T-helper 9 cell (primary cell): ENCODE measurements around the gene NCEH1.
"Not testable (repeated sequence)": the region's sequence is repeated elsewhere in the genome, so short reads cannot be mapped to it uniquely, and the experiment has no call there.

Experiments
- DNase-seq: peaks from one replicate; pipeline ENCODE4 v3.0.0-alpha.2; 2020

NCEH1 gene

GRCh38 chr3:172609750-172610149 lies 101.1 kb downstream of the NCEH1 start:
- DNase-seq, result no peak

GRCh38 chr3:172608575-172608974 lies 102.3 kb downstream of the NCEH1 start:
- no peak for DNase-seq

GRCh38 chr3:172607305-172608121 lies 103.4 kb downstream of the NCEH1 start:
- no peak for DNase-seq

- DNase-seq, result no peak
Observed at GRCh38 chr3:172606021-172606420, 104.8 kb downstream of the NCEH1 start.

GRCh38 chr3:172604895-172605646 lies 105.8 kb downstream of the NCEH1 start:
- DNase-seq, result no peak

DNA sequence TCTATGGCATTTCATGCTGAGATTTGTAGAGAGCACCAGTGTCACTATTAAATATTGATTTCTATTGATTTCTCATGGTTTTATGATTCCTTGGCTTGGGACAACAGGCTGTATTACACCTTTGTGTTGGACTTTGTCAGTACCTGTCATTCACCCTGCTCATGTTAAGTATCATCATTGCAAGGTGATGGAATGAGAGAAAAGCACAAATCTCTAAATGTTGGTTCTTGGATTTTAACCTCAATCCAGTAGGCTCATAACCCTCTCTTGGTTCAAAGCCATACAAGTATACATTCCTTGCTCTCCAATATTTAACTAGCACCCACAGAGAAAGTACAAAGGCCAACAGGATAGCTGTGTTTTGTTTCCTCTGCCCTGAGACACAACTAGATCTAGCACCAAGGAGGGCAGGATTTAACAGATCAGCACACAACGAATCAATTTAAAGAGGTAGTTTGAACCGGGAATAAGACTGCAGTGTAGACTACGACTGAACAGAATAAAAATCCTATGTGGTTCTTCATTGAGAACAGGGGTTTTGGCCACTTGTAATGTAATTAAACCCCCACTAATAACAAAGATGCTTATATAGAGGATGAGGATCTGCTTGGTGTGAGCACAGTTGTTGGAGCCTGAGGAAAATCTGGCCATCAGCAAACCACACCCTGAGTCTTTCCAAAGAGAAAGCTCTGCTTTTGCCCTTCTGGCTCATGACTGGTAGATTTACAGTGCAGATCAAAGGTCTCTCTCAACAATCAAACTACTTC lies 109.6 kb downstream of the NCEH1 start:
- DNase-seq, result no peak

DNA sequence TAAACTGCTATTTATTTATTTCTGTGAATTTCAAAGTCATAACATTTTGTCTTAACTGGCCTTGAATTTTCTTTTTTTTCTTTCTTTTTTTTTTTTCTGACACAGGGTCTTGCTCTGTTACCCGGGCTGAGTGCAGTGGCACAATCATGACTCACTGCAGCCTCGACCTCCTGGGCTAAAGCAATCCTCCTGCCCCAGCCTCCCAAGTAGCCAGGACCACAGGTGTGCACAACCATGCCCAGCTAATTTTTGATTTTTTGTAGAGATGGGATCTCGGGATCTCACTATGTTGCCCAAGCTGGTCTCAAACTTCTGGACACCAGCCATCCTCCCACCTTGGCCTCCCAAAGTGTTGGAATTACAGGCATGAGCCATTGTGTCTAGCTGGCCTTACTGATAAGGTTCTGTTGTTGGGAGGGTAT lies 110.2 kb downstream of the NCEH1 start:
- DNase-seq, result no peak

DNA sequence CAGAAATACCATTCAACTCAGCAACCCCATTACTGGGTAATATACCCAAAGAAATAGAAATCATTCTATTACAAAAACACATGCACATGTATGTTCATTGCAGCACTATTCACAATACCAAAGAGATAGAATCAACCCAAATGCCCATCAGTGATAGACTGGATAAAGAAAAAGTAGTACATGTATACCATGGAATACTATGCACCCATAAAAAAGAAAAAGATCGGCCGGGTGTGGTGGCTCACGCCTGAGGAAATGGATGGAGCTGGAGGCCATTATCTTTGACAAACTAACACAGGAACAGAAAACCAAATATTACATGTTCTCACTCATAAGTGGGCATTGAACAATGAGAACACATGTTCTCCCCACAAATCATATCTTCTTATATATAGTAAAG lies 112.0 kb downstream of the NCEH1 start:
- no peak for DNase-seq

GRCh38 chr3:172596394-172596706 lies 114.5 kb downstream of the NCEH1 start:
- no peak for DNase-seq

- DNase-seq, result no peak
Observed at GRCh38 chr3:172595664-172596393, 115.0 kb downstream of the NCEH1 start.

DNA sequence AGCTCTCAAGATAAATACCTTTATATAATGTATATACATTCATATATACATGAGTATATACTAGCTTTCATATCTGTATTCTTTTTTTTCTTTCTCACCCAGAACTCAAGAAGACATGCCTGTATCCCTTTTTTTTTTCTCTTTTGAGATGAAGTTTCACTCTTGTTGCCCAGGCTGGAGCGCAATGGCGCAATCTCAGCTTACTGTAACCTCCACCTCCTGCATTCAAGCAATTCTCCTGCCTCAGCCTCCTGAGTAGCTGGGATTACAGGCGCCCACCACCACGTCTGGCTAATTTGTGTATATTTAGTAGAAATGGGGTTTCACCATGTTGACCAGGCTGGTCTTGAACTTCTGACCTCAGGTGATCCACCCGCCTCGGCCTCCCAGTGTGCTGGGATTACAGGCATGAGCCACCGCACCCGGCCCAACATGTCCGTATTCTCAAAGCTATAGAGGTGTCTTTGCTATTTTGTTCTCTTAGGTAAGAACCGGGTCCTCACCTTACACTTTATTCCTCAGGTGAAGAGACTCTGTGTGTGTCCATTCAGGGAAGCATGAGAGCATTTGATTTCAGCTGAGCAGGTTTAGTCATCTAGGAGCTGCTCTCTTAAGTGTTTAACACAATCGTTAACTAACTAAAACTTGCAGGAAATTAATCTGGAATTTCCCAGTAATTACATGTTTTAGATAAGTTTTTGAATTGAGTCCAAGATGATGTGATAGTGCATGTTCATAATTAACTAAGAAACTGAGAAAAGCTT lies 115.8 kb downstream of the NCEH1 start:
- DNase-seq, result not testable (repeated sequence)

- no peak for DNase-seq
Observed at GRCh38 chr3:172592898-172593669, 117.8 kb downstream of the NCEH1 start.

GRCh38 chr3:172591876-172592771 lies 118.7 kb downstream of the NCEH1 start:
- peak; percentile 62 for DNase-seq

DNA sequence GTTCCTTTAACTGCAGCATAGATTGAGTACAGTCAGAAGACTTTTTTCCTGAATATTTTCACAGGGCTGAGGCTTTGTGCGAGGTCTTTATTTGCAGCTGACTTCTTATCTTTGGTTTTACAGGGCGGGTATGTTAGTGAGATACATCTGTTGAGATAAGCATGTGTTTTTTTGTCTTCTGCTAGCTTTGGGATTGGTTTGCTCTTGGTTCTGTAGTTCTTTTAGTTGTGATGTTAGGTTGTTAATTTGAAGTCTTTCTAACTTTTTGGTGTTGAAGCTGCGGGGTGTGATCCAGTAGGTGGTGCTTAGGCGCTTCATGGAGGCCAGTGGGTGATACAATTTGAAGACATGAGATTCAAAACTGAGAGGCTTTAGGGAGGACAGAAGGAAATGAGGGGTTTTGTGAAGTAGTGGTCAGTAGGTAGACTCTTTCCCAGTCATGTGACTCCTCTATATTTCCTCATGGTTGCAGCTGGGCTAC lies 119.7 kb downstream of the NCEH1 start:
- no peak for DNase-seq

GRCh38 chr3:172586436-172586835 lies 124.4 kb downstream of the NCEH1 start:
- no peak for DNase-seq

DNA sequence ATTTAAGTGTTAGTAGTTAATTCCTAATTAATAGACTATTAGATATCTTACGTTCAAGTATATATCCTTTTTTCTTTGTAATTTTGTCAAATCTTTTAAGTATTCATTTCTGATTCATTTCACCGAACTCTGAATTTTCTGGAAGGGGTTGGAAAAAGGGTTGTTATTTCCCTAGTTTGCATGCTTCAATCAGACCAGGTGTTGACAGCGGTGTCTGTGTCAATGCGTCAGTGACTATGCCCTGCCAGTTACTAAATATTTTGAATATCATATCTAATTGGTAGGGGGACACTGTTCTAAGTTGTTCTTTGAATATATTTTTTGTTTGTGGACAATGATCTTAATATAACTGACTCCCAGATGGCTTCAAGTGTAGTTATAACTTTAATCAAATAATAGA lies 124.9 kb downstream of the NCEH1 start:
- no peak for DNase-seq

GRCh38 chr3:172582712-172583111 lies 128.2 kb downstream of the NCEH1 start:
- DNase-seq, result no peak

DNA sequence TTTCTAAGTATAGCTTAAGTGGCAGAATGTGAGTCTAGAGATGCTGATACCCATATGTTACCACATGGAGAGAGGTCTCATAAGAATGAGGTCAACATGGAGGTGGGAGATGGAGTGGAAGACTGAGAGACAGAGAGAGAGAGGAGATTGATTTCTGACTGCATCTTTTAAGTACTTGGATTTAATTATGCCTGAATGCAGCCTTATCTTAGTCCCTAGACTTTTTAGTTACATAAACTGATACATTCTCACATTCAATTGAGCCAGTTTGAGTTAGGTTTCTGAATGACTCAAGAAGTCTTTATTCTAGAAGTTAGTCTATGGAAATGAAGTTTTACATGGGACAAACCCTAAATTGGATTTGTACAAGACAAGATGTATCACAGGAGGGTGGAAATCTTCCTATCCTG lies 129.1 kb downstream of the NCEH1 start:
- no peak for DNase-seq

GRCh38 chr3:172580680-172581401 lies 130.0 kb downstream of the NCEH1 start:
- DNase-seq, result no peak
